ENCODE results near the gene NPR3. TPM values are rescaled to one million over a fixed set of nuclear protein-coding genes. Genes with fewer than 3 reads are reported as not detected.

The NPR3 gene
- total RNA-seq, 1 donor from 2014 or later = 14.7 TPM

GRCh38 chr5:32773944-32774343 lies 62.8 kb downstream of the NPR3 start:
- intact Hi-C loops (cut with DNase I) = no loop called here
- no peaks in the 10 kb centered on the region for H3K9me3 ChIP-seq
- no peaks in the 10 kb centered on the region for H3K27me3 ChIP-seq
- no peaks in the 10 kb centered on the region for H3K4me1 ChIP-seq
- H3K27ac ChIP-seq = no peak overlapping the region
- no peak for DNase-seq (ENCODE audit: extremely low spot score in 2 of 2)
- H3K4me3 ChIP-seq = no peak overlapping the region
- H3K36me3 ChIP-seq = no peaks in the 10 kb centered on the region
- no peak for TF ChIP-seq POLR2AphosphoS5 (IDR thresholded peaks at IDR 0.05; ENCODE audit: insufficient read depth in 1 of 2, low read depth in 1 of 2)
- no peak for TF ChIP-seq POLR2A (IDR thresholded peaks at IDR 0.05)
- TF ChIP-seq CTCF (IDR thresholded peaks at IDR 0.05) = no peak

GRCh38 chr5:32776200-32776599 lies 65.1 kb downstream of the NPR3 start:
- DNase-seq (ENCODE audit: extremely low spot score in 2 of 2) = no peak
- no peak for TF ChIP-seq CTCF (IDR thresholded peaks at IDR 0.05)
- TF ChIP-seq POLR2A (IDR thresholded peaks at IDR 0.05) = no peak
- no peak for TF ChIP-seq POLR2AphosphoS5 (IDR thresholded peaks at IDR 0.05; ENCODE audit: insufficient read depth in 1 of 2, low read depth in 1 of 2)
- intact Hi-C loops (cut with DNase I) = no loop called here

GRCh38 chr5:32777222-32777621 lies 66.1 kb downstream of the NPR3 start:
- TF ChIP-seq POLR2A (IDR thresholded peaks at IDR 0.05) (no peak), CTCF (IDR thresholded peaks at IDR 0.05) (no peak), POLR2AphosphoS5 (IDR thresholded peaks at IDR 0.05; ENCODE audit: insufficient read depth in 1 of 2, low read depth in 1 of 2) (no peak)
- Histone ChIP-seq H3K27me3 (no peaks in the 10 kb centered on the region), H3K27ac (no peak overlapping the region), H3K4me1 (no peaks in the 10 kb centered on the region), H3K9me3 (no peaks in the 10 kb centered on the region), H3K36me3 (no peaks in the 10 kb centered on the region), H3K4me3 (no peak overlapping the region)
- no peak for DNase-seq (ENCODE audit: extremely low spot score in 2 of 2)
- intact Hi-C loops (cut with DNase I) = no loop called here

More at GRCh38 chr5:32776200-32776599, 65.1 kb downstream of the NPR3 start:
- no peak overlapping the region for H3K27ac ChIP-seq
- H3K27me3 ChIP-seq = no peaks in the 10 kb centered on the region
- no peaks in the 10 kb centered on the region for H3K4me1 ChIP-seq
- H3K36me3 ChIP-seq = no peaks in the 10 kb centered on the region
- H3K4me3 ChIP-seq = no peak overlapping the region
- H3K9me3 ChIP-seq = no peaks in the 10 kb centered on the region

GRCh38 chr5:32777733-32778132 lies 66.6 kb downstream of the NPR3 start:
- intact Hi-C loops (cut with DNase I) = no loop called here
- Histone ChIP-seq H3K9me3 (no peaks in the 10 kb centered on the region), H3K4me3 (no peak overlapping the region), H3K4me1 (no peaks in the 10 kb centered on the region), H3K27me3 (no peaks in the 10 kb centered on the region), H3K27ac (no peak overlapping the region), H3K36me3 (no peaks in the 10 kb centered on the region)
- no peak for DNase-seq (ENCODE audit: extremely low spot score in 2 of 2)
- TF ChIP-seq CTCF (IDR thresholded peaks at IDR 0.05) = no peak
- TF ChIP-seq POLR2A (IDR thresholded peaks at IDR 0.05) = no peak
- no peak for TF ChIP-seq POLR2AphosphoS5 (IDR thresholded peaks at IDR 0.05; ENCODE audit: insufficient read depth in 1 of 2, low read depth in 1 of 2)

GRCh38 chr5:32778403-32778802 lies 67.3 kb downstream of the NPR3 start:
- no peak for DNase-seq (ENCODE audit: extremely low spot score in 2 of 2)
- Histone ChIP-seq H3K4me1 (no peaks in the 10 kb centered on the region), H3K9me3 (no peaks in the 10 kb centered on the region), H3K36me3 (no peaks in the 10 kb centered on the region), H3K27ac (no peak overlapping the region), H3K4me3 (no peak overlapping the region), H3K27me3 (no peaks in the 10 kb centered on the region)
- TF ChIP-seq CTCF (IDR thresholded peaks at IDR 0.05) = no peak
- no peak for TF ChIP-seq POLR2AphosphoS5 (IDR thresholded peaks at IDR 0.05; ENCODE audit: insufficient read depth in 1 of 2, low read depth in 1 of 2)
- intact Hi-C loops (cut with DNase I) = no loop called here
